SK-N-MC (cell line): ENCODE measurements around the gene CERKL.

ENCODE experiments used
- EZH2 ChIP-seq: fragments of 200-600 bp; sonication (generic); IDR thresholded peaks from one replicate; pipeline ENCODE4 v1.6.1; 2017; ENCODE audit warnings: antibody characterized with exemption
- FOXP2 ChIP-seq: optimal IDR thresholded peaks from 2 replicates; pipeline ENCODE3; 2011; ENCODE audit warnings: mild to moderate bottlenecking, moderate library complexity; ENCODE audit not compliant: insufficient read depth; ENCODE audit errors: extremely low read length, control extremely low read depth
- POLR2AphosphoS5 ChIP-seq: IDR thresholded peaks from 2 replicates; pipeline ENCODE4 v1.6.1; 2012; ENCODE audit warnings: mild to moderate bottlenecking, low read depth, low read length, borderline replicate concordance

GRCh38 chr2:181589779-181590178 is 67.1 kb downstream of the CERKL start:
- TF ChIP-seq FOXP2 (no peak), POLR2AphosphoS5 (no peak), EZH2 (no peak)
